ENCODE measurements around the gene LBHD2. TPM values are rescaled to one million over a fixed set of nuclear protein-coding genes. Genes with fewer than 3 reads are reported as not detected.
"Not testable (repeated sequence)": the region's sequence is repeated elsewhere in the genome, so short reads cannot be mapped to it uniquely, and the experiment has no call there.

The LBHD2 gene
- total RNA-seq, 2 donors from 2014 or later, result not detected

GRCh38 chr14:103113303-103113702 lies 29.3 kb downstream of the LBHD2 start:
- H3K27me3 Mint-ChIP-seq, result peaks cover 4% of the 10 kb centered on the region
- H3K9me3 Mint-ChIP-seq, result no peaks in the 10 kb centered on the region
- H3K36me3 Mint-ChIP-seq (ENCODE audit: low read depth), result no peaks in the 10 kb centered on the region
- H3K4me1 Mint-ChIP-seq, result peaks cover 11% of the 10 kb centered on the region
- H3K27ac Mint-ChIP-seq, result no peak overlapping the region
- H3K4me3 Mint-ChIP-seq, result no peak overlapping the region
- ATAC-seq (replicated peaks), result no peak

GRCh38 chr14:103113774-103114173 lies 29.8 kb downstream of the LBHD2 start:
- peaks cover 4% of the 10 kb centered on the region for H3K27me3 Mint-ChIP-seq
- H3K9me3 Mint-ChIP-seq, result no peaks in the 10 kb centered on the region
- no peak overlapping the region for H3K27ac Mint-ChIP-seq
- H3K4me1 Mint-ChIP-seq, result peaks cover 11% of the 10 kb centered on the region
- no peak for ATAC-seq (replicated peaks)
- no peak overlapping the region for H3K4me3 Mint-ChIP-seq
- H3K36me3 Mint-ChIP-seq (ENCODE audit: low read depth), result no peaks in the 10 kb centered on the region

- H3K9me3 Mint-ChIP-seq; H3K27me3 Mint-ChIP-seq; H3K36me3 Mint-ChIP-seq (ENCODE audit: low read depth): not testable (repeated sequence)
- Mint-ChIP-seq H3K4me3 (peak overlapping the region; percentile 58), H3K27ac (peak overlapping the region; percentile 36), H3K4me1 (peaks cover 11% of the 10 kb centered on the region)
- peak; percentile 47 for ATAC-seq (replicated peaks)
These were observed 31.2 kb downstream of the LBHD2 start for GRCh38 chr14:103115086-103115679.

- peaks cover 7% of the 10 kb centered on the region for H3K27me3 Mint-ChIP-seq
- no peaks in the 10 kb centered on the region for H3K9me3 Mint-ChIP-seq
- no peak for ATAC-seq (replicated peaks)
- no peaks in the 10 kb centered on the region for H3K36me3 Mint-ChIP-seq (ENCODE audit: low read depth)
- no peak overlapping the region for H3K27ac Mint-ChIP-seq
- peaks cover 11% of the 10 kb centered on the region for H3K4me1 Mint-ChIP-seq
- no peak overlapping the region for H3K4me3 Mint-ChIP-seq
These were observed 32.0 kb downstream of the LBHD2 start for GRCh38 chr14:103115845-103116572.

- no peak overlapping the region for H3K27ac Mint-ChIP-seq
- ATAC-seq (replicated peaks), result no peak
- peaks cover 11% of the 10 kb centered on the region for H3K4me1 Mint-ChIP-seq
- no peak overlapping the region for H3K4me3 Mint-ChIP-seq
- H3K36me3 Mint-ChIP-seq (ENCODE audit: low read depth), result no peaks in the 10 kb centered on the region
- H3K27me3 Mint-ChIP-seq, result peaks cover 10% of the 10 kb centered on the region
- H3K9me3 Mint-ChIP-seq, result no peaks in the 10 kb centered on the region
These were observed 32.6 kb downstream of the LBHD2 start for GRCh38 chr14:103116636-103117035.

- not testable (repeated sequence) for H3K9me3 Mint-ChIP-seq; H3K27me3 Mint-ChIP-seq; H3K27ac Mint-ChIP-seq; H3K36me3 Mint-ChIP-seq (ENCODE audit: low read depth); ATAC-seq (replicated peaks); H3K4me3 Mint-ChIP-seq
- H3K4me1 Mint-ChIP-seq, result peaks cover 11% of the 10 kb centered on the region
These were observed 33.5 kb downstream of the LBHD2 start for GRCh38 chr14:103117499-103117898.

GRCh38 chr14:103118018-103118662 lies 34.1 kb downstream of the LBHD2 start:
- Mint-ChIP-seq H3K4me1 (peaks cover 11% of the 10 kb centered on the region), H3K4me3 (no peak overlapping the region), H3K36me3 (ENCODE audit: low read depth) (no peaks in the 10 kb centered on the region), H3K9me3 (no peaks in the 10 kb centered on the region), H3K27me3 (peaks cover 10% of the 10 kb centered on the region), H3K27ac (no peak overlapping the region)
- no peak for ATAC-seq (replicated peaks)

- no peak for ATAC-seq (replicated peaks)
- Mint-ChIP-seq H3K27ac (no peak overlapping the region), H3K27me3 (peaks cover 10% of the 10 kb centered on the region), H3K4me3 (no peak overlapping the region), H3K36me3 (ENCODE audit: low read depth) (no peaks in the 10 kb centered on the region), H3K9me3 (no peaks in the 10 kb centered on the region), H3K4me1 (peaks cover 11% of the 10 kb centered on the region)
These were observed 34.8 kb downstream of the LBHD2 start for GRCh38 chr14:103118663-103119404.

- H3K27ac Mint-ChIP-seq; H3K36me3 Mint-ChIP-seq (ENCODE audit: low read depth); H3K4me3 Mint-ChIP-seq; H3K9me3 Mint-ChIP-seq; ATAC-seq (replicated peaks): not testable (repeated sequence)
- H3K27me3 Mint-ChIP-seq, result peaks cover 13% of the 10 kb centered on the region
- H3K4me1 Mint-ChIP-seq, result peaks cover 11% of the 10 kb centered on the region
These were observed 35.5 kb downstream of the LBHD2 start for GRCh38 chr14:103119527-103119926.

GRCh38 chr14:103121121-103121845 lies 37.3 kb downstream of the LBHD2 start:
- H3K4me1 Mint-ChIP-seq, result no peaks in the 10 kb centered on the region
- H3K9me3 Mint-ChIP-seq, result no peaks in the 10 kb centered on the region
- no peak overlapping the region for H3K4me3 Mint-ChIP-seq
- H3K27me3 Mint-ChIP-seq, result peaks cover 13% of the 10 kb centered on the region
- H3K27ac Mint-ChIP-seq, result no peak overlapping the region
- no peak for ATAC-seq (replicated peaks)
- no peaks in the 10 kb centered on the region for H3K36me3 Mint-ChIP-seq (ENCODE audit: low read depth)

GRCh38 chr14:103121846-103122584 lies 38.0 kb downstream of the LBHD2 start:
- no peaks in the 10 kb centered on the region for H3K4me1 Mint-ChIP-seq
- no peak overlapping the region for H3K4me3 Mint-ChIP-seq
- no peaks in the 10 kb centered on the region for H3K36me3 Mint-ChIP-seq (ENCODE audit: low read depth)
- H3K27ac Mint-ChIP-seq, result no peak overlapping the region
- no peak for ATAC-seq (replicated peaks)
- H3K9me3 Mint-ChIP-seq, result no peaks in the 10 kb centered on the region
- H3K27me3 Mint-ChIP-seq, result peaks cover 13% of the 10 kb centered on the region

- Mint-ChIP-seq H3K27me3 (peaks cover 13% of the 10 kb centered on the region), H3K4me1 (no peaks in the 10 kb centered on the region), H3K27ac (no peak overlapping the region), H3K36me3 (ENCODE audit: low read depth) (no peaks in the 10 kb centered on the region), H3K4me3 (no peak overlapping the region), H3K9me3 (no peaks in the 10 kb centered on the region)
- no peak for ATAC-seq (replicated peaks)
These were observed 38.6 kb downstream of the LBHD2 start for GRCh38 chr14:103122585-103122946.

GRCh38 chr14:103122947-103123633 lies 39.1 kb downstream of the LBHD2 start, which contains the start of gene TNFAIP2:
TSS of gene TNFAIP2 (plus strand) at chr14:103123461. CDS start at chr14:103126458, 2,997 bp downstream.
- peak within 1 kb of the TSS; percentile 30 for H3K4me3 Mint-ChIP-seq
- ATAC-seq (replicated peaks), result peak; percentile 40

More at GRCh38 chr14:103122947-103123633, 39.1 kb downstream of the LBHD2 start, which contains the start of gene TNFAIP2:
- H3K27me3 Mint-ChIP-seq, result peaks cover 13% of the 10 kb centered on the region
- H3K4me1 Mint-ChIP-seq, result no peaks in the 10 kb centered on the region
- H3K9me3 Mint-ChIP-seq, result no peaks in the 10 kb centered on the region
- H3K27ac Mint-ChIP-seq, result no peak within 1 kb of the TSS
- no peaks in the 10 kb centered on the region for H3K36me3 Mint-ChIP-seq (ENCODE audit: low read depth)
